Loucy (cell line): Measurements from ENCODE around the gene GJA3.
A peak's percentile ranks its signal among the peaks of the same experiment; 100 is the strongest.

Experiments
- H2AFZ ChIP-seq: fragments of 200-600 bp; sonication (generic); 2 replicates; pipeline ENCODE4 v1.6.0; 2016; ENCODE audit warnings: antibody characterized with exemption, mild to moderate bottlenecking, low read length, moderate library complexity
- H3F3A ChIP-seq: fragments of 200-600 bp; 2 replicates; pipeline ENCODE4 v1.6.0; 2016; ENCODE audit warnings: antibody characterized with exemption, low read depth, mild to moderate bottlenecking
- H3K27me3 ChIP-seq: fragments of 200-600 bp; sonication (generic); 2 replicates; pipeline ENCODE4 v1.6.1; 2014; ENCODE audit warnings: low read length, mild to moderate bottlenecking; ENCODE audit not compliant: insufficient read depth, poor library complexity, severe bottlenecking
- H3K36me3 ChIP-seq: fragments of 200-600 bp; sonication (generic); 2 replicates; pipeline ENCODE4 v1.6.1; 2016; ENCODE audit warnings: low read length; ENCODE audit not compliant: insufficient read depth
- H3K4me1 ChIP-seq: fragments of 200-600 bp; sonication (generic); 2 replicates; pipeline ENCODE4 v1.5.1; 2014; ENCODE audit warnings: low read length, mild to moderate bottlenecking; ENCODE audit not compliant: insufficient read depth, poor library complexity, severe bottlenecking
- H3K4me2 ChIP-seq: fragments of 200-600 bp; sonication (generic); 2 replicates; pipeline ENCODE4 v1.6.0; 2014; ENCODE audit warnings: antibody characterized with exemption, low read length, low read depth, mild to moderate bottlenecking; ENCODE audit not compliant: poor library complexity, severe bottlenecking
- H3K4me3 ChIP-seq: fragments of 200-600 bp; sonication (generic); 2 replicates; pipeline ENCODE4 v1.5.1; 2014; ENCODE audit warnings: low read length, mild to moderate bottlenecking, mixed read lengths; ENCODE audit not compliant: poor library complexity, severe bottlenecking
- H3K79me2 ChIP-seq: fragments of 200-600 bp; sonication (generic); 2 replicates; pipeline ENCODE4 v1.6.1; 2014; ENCODE audit warnings: low read length; ENCODE audit not compliant: insufficient read depth
- H3K9ac ChIP-seq: fragments of 200-600 bp; sonication (generic); 2 replicates; pipeline ENCODE4 v1.6.0; 2014; ENCODE audit warnings: mild to moderate bottlenecking, low read depth, low read length, moderate library complexity; ENCODE audit not compliant: poor library complexity, severe bottlenecking
- H3K9me2 ChIP-seq: fragments of 200-600 bp; sonication (generic); replicated peaks from 2 replicates; pipeline ENCODE4 v1.6.1; 2016; ENCODE audit warnings: low read depth, low read length, mixed read lengths
- H3K9me3 ChIP-seq: fragments of 200-600 bp; sonication (generic); 2 replicates; pipeline ENCODE4 v1.6.1; 2014; ENCODE audit warnings: mild to moderate bottlenecking, antibody characterized with exemption, low read length, low read depth; ENCODE audit not compliant: insufficient read depth
- H4K20me1 ChIP-seq: fragments of 200-600 bp; sonication (generic); 2 replicates; pipeline ENCODE4 v1.6.0; 2014; ENCODE audit warnings: antibody characterized with exemption, low read length, mild to moderate bottlenecking; ENCODE audit not compliant: insufficient read depth, poor library complexity, severe bottlenecking
- CTCF ChIP-seq: fragments of 200-600 bp; sonication (generic); conservative IDR thresholded peaks from 2 replicates; pipeline ENCODE4 v1.5.1; 2014; ENCODE audit warnings: mild to moderate bottlenecking, antibody characterized with exemption, low read length
- EZH2phosphoT487 ChIP-seq: fragments of 200-600 bp; IDR thresholded peaks from 2 replicates; pipeline ENCODE4 v1.6.1; 2018; ENCODE audit warnings: antibody characterized with exemption, mild to moderate bottlenecking, moderate library complexity, borderline replicate concordance

GJA3 gene

DNA sequence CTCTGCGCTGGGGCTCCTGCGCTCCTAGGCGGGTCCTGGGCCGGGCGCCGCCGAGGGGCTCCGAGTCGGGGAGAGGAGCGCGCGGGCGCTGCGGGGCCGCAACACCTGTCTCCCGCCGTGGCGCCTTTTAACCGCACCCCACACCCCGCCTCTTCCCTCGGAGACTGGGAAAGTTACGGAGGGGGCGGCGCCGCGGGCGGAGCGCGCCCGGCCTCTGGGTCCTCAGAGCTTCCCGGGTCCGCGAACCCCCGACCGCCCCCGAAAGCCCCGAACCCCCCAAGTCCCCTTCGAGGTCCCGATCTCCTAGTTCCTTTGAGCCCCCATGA lies 31.9 kb upstream of the GJA3 start, which contains the start of gene GJB2:
Gene GJB2, minus strand, starts transcription at position 103 of the 326 bp plus-strand sequence. CDS start 3,357 bp downstream, outside the sequence.
- Histone ChIP-seq H3K4me3 (peak within 1 kb of the TSS; percentile 46), H4K20me1 (no peaks in the 10 kb centered on the region), H3K36me3 (no peaks in the 10 kb centered on the region), H3K9me3 (no peaks in the 10 kb centered on the region), H3K4me2 (peak within 1 kb of the TSS; percentile 49), H3K9me2 (no peaks in the 10 kb centered on the region), H3K27me3 (no peaks in the 10 kb centered on the region), H2AFZ (peak within 1 kb of the TSS; percentile 76), H3K79me2 (no peaks in the 10 kb centered on the region), H3K4me1 (no peaks in the 10 kb centered on the region), H3K9ac (no peak within 1 kb of the TSS), H3F3A (no peaks in the 10 kb centered on the region)
- no peak for TF ChIP-seq CTCF

DNA sequence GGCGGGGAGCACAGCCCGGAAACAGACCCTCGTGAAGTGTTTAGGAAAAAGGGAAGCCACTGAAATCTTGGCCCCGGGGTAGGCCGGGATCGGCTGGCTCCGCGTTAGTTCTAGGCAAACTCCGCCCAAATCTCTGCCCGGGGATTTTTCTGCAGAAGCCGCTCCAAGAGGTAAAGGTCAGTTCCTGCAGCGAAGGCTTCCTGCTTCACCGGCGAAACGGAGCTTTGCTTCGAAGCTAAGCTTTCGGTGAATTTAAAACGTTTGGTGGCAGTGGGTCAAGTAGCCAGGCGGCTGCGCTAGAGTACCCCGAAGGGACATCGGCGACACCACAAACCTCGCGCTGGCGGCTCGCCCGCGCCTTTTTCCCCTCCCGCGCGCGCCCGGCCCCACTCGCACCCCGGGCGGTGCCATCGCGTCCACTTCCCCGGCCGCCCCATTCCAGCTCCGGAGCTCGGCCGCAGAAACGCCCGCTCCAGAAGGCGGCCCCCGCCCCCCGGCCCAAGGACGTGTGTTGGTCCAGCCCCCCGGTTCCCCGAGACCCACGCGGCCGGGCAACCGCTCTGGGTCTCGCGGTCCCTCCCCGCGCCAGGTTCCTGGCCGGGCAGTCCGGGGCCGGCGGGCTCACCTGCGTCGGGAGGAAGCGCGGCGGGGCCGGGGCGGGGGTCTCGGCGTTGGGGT lies 31.4 kb upstream of the GJA3 start:
- Histone ChIP-seq H3K36me3 (no peaks in the 10 kb centered on the region), H4K20me1 (no peaks in the 10 kb centered on the region), H2AFZ (no peak overlapping the region), H3K4me1 (no peaks in the 10 kb centered on the region), H3F3A (no peaks in the 10 kb centered on the region), H3K79me2 (no peaks in the 10 kb centered on the region), H3K4me3 (no peak overlapping the region), H3K9me3 (no peaks in the 10 kb centered on the region), H3K9ac (no peak overlapping the region), H3K9me2 (no peaks in the 10 kb centered on the region), H3K4me2 (no peak overlapping the region), H3K27me3 (no peaks in the 10 kb centered on the region)
- TF ChIP-seq CTCF (no peak), EZH2phosphoT487 (no peak)

DNA sequence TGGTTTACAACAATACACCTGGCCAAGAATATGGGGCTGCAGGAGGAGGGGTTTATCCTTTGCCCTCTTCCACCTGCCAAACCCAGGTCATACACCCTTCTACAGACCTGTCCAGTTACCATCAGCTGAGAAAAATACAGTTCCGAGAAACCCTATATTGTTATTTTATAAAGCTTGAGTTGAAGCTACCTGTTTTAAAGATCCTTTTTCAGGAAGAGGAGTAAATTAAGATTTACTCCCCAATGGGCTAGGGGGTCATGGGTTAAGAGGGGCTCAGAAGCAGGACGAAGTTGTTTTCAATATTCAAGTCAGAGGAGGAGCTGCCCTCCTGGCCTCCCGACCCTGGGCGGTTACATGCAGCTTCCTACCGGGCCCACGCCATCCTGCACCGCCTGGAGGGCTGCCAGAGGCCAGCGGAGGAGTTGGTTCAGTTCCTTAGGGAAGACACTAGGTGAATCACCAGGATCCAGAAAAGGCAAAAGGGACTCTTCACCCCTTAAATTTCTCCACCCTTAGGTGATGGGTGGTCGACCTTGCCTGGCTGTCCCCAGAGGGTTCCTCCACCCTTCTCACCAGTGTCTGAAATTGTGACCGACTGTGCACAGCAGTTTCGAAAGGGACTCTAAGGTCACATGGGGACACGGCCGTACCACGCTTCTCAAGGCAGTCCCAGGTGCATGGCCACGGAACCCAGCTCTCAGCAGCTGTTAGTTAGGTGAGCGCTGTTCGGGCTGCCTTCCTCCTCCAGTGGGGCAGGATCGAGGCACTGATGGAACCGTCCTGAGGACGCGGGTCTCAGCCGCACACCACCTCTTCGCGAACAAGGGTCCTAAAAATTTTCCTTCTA lies 30.7 kb upstream of the GJA3 start:
- Histone ChIP-seq H3K9me3 (no peaks in the 10 kb centered on the region), H3K36me3 (no peaks in the 10 kb centered on the region), H3K27me3 (no peaks in the 10 kb centered on the region), H3K4me1 (no peaks in the 10 kb centered on the region), H3K79me2 (no peaks in the 10 kb centered on the region), H3K9ac (no peak overlapping the region), H3K4me3 (no peak overlapping the region), H3K9me2 (no peaks in the 10 kb centered on the region), H2AFZ (no peak overlapping the region), H3K4me2 (no peak overlapping the region), H4K20me1 (no peaks in the 10 kb centered on the region), H3F3A (no peaks in the 10 kb centered on the region)
- TF ChIP-seq CTCF: no peak
- no peak for TF ChIP-seq EZH2phosphoT487
